HG03064 (cell line): Measurements from ENCODE around the gene KRT72.
"Not testable (repeated sequence)": the region's sequence is repeated elsewhere in the genome, so short reads cannot be mapped to it uniquely, and the experiment has no call there.

ENCODE experiments used
- ATAC-seq: cut with Tn5 transposase; IDR thresholded peaks from one replicate; pipeline ENCODE4 v1.9.1; 2021; ENCODE audit warnings: low read depth; ENCODE audit not compliant: unreplicated experiment

Gene KRT72

GRCh38 chr12:52608826-52609630, 7.8 kb upstream of the KRT72 start:
- ATAC-seq = no peak

GRCh38 chr12:52608161-52608560, 6.9 kb upstream of the KRT72 start:
- no peak for ATAC-seq

GRCh38 chr12:52607314-52607713, 6.1 kb upstream of the KRT72 start:
- ATAC-seq = no peak

- no peak for ATAC-seq
These were observed 5.4 kb upstream of the KRT72 start for GRCh38 chr12:52606581-52607218.

GRCh38 chr12:52606096-52606495, 4.8 kb upstream of the KRT72 start:
- ATAC-seq = no peak

GRCh38 chr12:52605542-52605941, 4.3 kb upstream of the KRT72 start:
- no peak for ATAC-seq

- ATAC-seq = no peak
These were observed 3.6 kb upstream of the KRT72 start for GRCh38 chr12:52604859-52605258.

GRCh38 chr12:52603314-52603713, 2.1 kb upstream of the KRT72 start:
- ATAC-seq = no peak

- no peak for ATAC-seq
These were observed 1.3 kb upstream of the KRT72 start for GRCh38 chr12:52602552-52602951.

- no peak for ATAC-seq
These were observed 408 bp upstream of the KRT72 start for GRCh38 chr12:52601671-52602070.

- no peak for ATAC-seq
These were observed 788 bp downstream of the KRT72 start for GRCh38 chr12:52600475-52600874.

GRCh38 chr12:52600071-52600470, 1.2 kb downstream of the KRT72 start:
- no peak for ATAC-seq

- no peak for ATAC-seq
These were observed 2.3 kb downstream of the KRT72 start for GRCh38 chr12:52598966-52599365.

- ATAC-seq = not testable (repeated sequence)
These were observed 7.0 kb downstream of the KRT72 start for GRCh38 chr12:52594237-52594636.

GRCh38 chr12:52591521-52591920, 9.7 kb downstream of the KRT72 start:
- ATAC-seq = no peak

- no peak for ATAC-seq
These were observed 11.2 kb downstream of the KRT72 start for GRCh38 chr12:52590021-52590420.

- no peak for ATAC-seq
These were observed 13.7 kb downstream of the KRT72 start for GRCh38 chr12:52587563-52587962.

GRCh38 chr12:52585946-52586345, 15.3 kb downstream of the KRT72 start:
- ATAC-seq = no peak

GRCh38 chr12:52585066-52585465, 16.2 kb downstream of the KRT72 start:
- no peak for ATAC-seq

GRCh38 chr12:52584156-52584682, 17.0 kb downstream of the KRT72 start:
- no peak for ATAC-seq

- ATAC-seq = no peak
These were observed 18.2 kb downstream of the KRT72 start for GRCh38 chr12:52582971-52583456.

GRCh38 chr12:52582486-52582885, 18.8 kb downstream of the KRT72 start:
- no peak for ATAC-seq
